DMS153 (cell line): Measurements from ENCODE around the gene TSPYL4.

ENCODE experiments used
- DNase-seq: peaks from one replicate; lab custom pipeline; 2025; lab: John Stamatoyannopoulos, UW

The TSPYL4 gene

GRCh38 chr6:116221911-116222310 lies 32.0 kb downstream of the TSPYL4 start:
- DNase-seq, result no peak

DNA sequence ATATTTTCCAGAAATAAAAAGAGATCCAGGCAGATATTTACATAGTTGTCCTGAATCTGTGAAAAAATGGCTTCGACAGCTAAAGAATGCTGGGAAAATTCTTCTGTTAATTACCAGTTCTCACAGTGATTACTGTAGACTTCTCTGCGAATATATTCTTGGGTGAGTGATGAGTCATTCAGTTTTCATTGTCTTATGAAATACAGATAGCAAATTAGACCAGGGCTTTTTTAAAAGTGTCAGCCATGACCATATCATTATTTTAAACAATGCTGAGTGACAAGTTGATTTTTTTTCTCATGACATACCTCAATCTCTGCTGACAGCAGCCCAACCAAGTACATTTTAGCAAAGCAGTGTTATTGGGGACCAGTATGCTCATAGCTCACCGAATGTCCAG lies 32.8 kb downstream of the TSPYL4 start:
- no peak for DNase-seq

- no peak for DNase-seq
These were observed 35.0 kb downstream of the TSPYL4 start for GRCh38 chr6:116218866-116219265.

GRCh38 chr6:116218172-116218633 lies 35.7 kb downstream of the TSPYL4 start:
- no peak for DNase-seq

- peak; percentile 10 for DNase-seq
These were observed 36.8 kb downstream of the TSPYL4 start for GRCh38 chr6:116217069-116217468.

- no peak for DNase-seq
These were observed 38.5 kb downstream of the TSPYL4 start for GRCh38 chr6:116215414-116215813.

- no peak for DNase-seq
These were observed 39.2 kb downstream of the TSPYL4 start for GRCh38 chr6:116214681-116215080.

DNA sequence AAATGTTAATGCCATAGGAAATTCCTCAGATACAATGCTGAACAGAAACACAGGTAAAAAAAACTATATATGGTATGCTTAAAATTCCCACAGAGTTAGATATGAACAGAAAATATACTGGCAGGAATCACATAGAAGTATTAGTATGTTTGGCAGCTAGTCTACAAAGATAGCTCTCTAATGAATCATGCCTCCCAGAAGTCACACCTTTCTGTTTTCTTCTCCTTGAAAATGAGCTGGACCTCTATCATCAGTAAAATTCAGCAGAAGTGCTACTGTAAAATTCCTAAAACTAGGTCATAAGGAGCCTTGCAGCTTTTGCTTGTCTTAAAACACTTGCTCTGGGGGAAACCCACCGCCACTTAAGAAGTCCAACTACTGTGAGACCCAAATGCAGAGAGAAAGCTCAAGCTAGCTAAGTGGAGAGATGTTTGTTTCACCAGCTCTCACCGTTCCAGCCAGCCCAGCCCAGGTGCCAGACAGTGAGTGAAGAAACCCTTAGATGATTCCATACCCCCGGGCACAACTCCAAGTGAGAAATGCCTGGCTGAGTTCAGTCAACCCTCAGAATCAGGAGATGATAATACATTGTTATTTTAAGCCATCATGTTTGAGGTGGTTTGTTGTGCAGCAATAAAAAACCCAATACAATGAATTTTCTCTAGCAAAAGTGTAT lies 43.0 kb downstream of the TSPYL4 start:
- no peak for DNase-seq

DNA sequence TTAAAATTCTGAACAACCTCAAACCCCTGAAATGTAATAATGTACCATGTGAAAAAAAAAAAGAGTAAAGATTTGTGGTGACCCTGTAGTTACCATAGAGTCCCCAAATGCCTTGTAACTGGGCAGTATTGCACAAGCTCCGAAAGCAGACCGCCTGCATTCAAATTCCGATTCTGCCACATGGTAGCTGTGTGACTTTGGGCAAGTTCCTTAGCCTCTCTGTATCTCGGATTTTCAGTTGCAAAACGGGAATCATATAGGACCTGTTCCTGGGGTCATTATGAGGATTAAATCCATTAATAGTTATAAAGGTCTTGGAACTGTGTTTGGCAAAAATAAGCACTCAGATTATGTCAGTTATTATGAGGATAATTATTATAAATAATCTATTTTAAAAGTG lies 43.6 kb downstream of the TSPYL4 start:
- DNase-seq, result no peak

GRCh38 chr6:116208056-116208785 lies 45.7 kb downstream of the TSPYL4 start:
- no peak for DNase-seq

DNA sequence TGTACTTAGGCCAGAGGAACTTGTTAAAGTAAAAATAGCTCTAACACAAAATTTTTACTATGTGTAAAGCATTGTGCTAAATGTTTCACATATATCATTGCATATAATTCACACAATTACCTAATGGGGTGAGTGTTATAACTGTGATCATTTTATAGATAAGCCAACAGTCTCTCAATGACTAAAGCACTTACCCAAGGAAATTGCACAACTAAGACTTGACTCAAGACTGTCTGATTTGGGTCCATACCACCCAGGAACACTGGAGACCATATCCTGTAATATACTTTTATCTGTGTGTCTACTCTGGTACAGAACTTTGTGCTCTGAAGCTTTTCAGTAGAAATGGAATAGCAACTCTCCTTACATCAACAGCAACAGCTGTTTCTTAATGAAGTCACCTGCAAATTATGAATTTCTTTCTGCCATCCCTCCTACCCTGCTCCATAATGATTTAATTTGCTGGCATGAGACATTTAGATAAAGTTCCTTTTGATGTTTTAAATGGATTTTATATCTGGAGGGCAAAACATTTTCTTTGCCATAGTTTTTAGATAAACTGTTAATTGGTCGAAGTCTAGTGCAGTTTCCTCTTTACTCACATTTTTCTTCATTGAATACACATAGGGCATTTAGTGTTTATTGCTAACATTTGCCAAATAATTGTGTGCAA lies 47.5 kb downstream of the TSPYL4 start:
- no peak for DNase-seq

DNA sequence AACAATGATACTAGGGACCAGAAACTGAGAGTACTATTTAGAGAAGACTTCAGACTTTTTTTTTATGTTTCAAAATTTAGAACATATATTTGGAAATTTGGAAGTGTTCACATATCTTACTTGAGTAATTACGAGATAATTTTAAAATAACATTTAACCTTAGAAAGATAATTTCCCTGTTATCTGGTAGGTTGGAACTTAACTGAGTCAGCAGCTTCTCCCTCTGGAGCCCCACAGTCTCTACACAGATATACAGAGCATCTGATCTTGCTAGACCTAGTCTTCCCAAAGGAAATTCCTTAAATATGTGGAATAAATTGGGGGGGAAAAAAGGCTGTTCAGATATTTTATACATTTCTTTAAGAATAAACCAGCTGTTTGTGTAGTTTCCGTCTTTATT lies 48.6 kb downstream of the TSPYL4 start:
- DNase-seq, result no peak

GRCh38 chr6:116201538-116201937 lies 52.3 kb downstream of the TSPYL4 start:
- no peak for DNase-seq

DNA sequence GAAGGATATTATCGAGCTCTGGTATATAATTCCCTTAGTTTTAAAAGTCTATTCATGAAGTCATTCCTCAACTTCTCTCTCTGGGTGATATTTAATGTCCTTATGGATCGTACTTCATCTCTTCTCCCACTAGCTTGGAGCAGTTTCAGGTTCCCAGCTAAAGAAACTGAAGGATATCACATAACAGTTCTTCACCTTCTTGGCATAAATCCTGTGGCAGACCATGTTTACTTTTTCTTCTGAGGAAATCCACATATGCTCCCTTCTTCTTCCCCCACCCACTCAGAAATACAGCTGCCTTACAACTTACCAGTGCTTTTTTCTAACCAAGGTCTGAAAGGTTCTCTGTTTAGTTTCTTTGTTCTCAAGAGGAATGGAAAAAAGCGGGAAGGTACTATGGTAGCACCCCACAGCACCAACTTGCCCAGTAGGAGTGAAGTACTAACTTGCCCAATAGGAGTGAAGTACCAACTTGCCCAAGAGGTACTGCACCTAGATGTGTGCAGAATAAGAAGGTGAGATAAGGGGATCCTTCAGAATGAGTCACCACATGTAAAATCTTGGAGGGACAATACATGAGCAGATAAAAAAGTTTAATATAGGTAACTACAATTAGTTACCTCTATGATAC lies 53.1 kb downstream of the TSPYL4 start:
- no peak for DNase-seq
